HepG2 (cell line): ENCODE data around the gene CCL4L2. TPM values are rescaled to one million over a fixed set of nuclear protein-coding genes. Genes with fewer than 3 reads are reported as not detected.
"Not testable (repeated sequence)": the region's sequence is repeated elsewhere in the genome, so short reads cannot be mapped to it uniquely, and the experiment has no call there.

Experiments used
- ATAC-seq: fragments of 200-7000 bp; cut with Tn5 transposase; 3 replicates; pipeline ENCODE4 v1.9.1; 2020; ENCODE audit warnings: mild to moderate bottlenecking, moderate library complexity
- BruUV-seq: library from RNA; stranded (reverse); fragments of 400-500 nt; replicated peaks from 2 replicates; lab custom pipeline; 2021; lab: Mats Ljungman, UMichigan
- CTCF ChIA-PET: fragments of 300-600 bp; formaldehyde crosslinking; extraction: SDS; loops from one replicate; lab custom pipeline; 2021; ENCODE audit warnings: low total read pairs, inconsistent platforms, low intra/inter-chr PET ratio; lab: Yijun Ruan, JAX
- POLR2A ChIA-PET: fragments of 350-600 bp; sonication (Branson Sonifier 250); formaldehyde crosslinking; loops from one replicate; lab custom pipeline; 2020; ENCODE audit warnings: antibody characterized with exemption, inconsistent platforms; lab: Yijun Ruan, JAX
- DNase-seq: peaks from one replicate; pipeline ENCODE4 v3.0.0-alpha.2; 2015; ENCODE audit warnings: low spot score
- FAIRE-seq: peaks from 3 replicates; lab custom pipeline; 2011; peaks lifted over from hg19 to GRCh38; lab: Jason Lieb, UNC
- H2AFZ ChIP-seq: one replicate; pipeline ENCODE4 v1.6.1; 2011; ENCODE audit warnings: low read length, inconsistent platforms
- H3K27ac ChIP-seq: fragments of 300-600 bp; 3 replicates; pipeline ENCODE4 v1.8.0; 2011; ENCODE audit warnings: mixed run types, mild to moderate bottlenecking, mixed read lengths, low read length, inconsistent platforms; ENCODE audit not compliant: insufficient read depth; ENCODE audit errors: extremely low read length
- H3K27me3 ChIP-seq, 2 experiments: fragments of 200-600 bp in 1 of 2; 2 replicates in 1 of 2; 3 replicates in 1 of 2; pipeline versions ENCODE4 v1.6.0 to v1.8.0; 2011; ENCODE audit warnings: low read length in 2 of 2, mild to moderate bottlenecking in 2 of 2, moderate library complexity in 2 of 2, inconsistent platforms in 1 of 2; ENCODE audit not compliant: insufficient read depth in 2 of 2, control insufficient read depth in 1 of 2
- H3K36me3 ChIP-seq, 2 experiments: fragments of 200-600 bp in 1 of 2; replicated peaks in 1 of 2; 2 replicates in 1 of 2; 3 replicates in 1 of 2; pipeline versions ENCODE4 v1.5.1 to v1.8.0; 2011; ENCODE audit warnings: low read length in 2 of 2, inconsistent platforms in 1 of 2; ENCODE audit not compliant: insufficient read depth in 2 of 2, control insufficient read depth in 1 of 2
- H3K4me1 ChIP-seq: 2 replicates; pipeline ENCODE4 v1.5.1; 2012; ENCODE audit warnings: low read length, inconsistent platforms; ENCODE audit not compliant: insufficient read depth
- H3K4me2 ChIP-seq: 2 replicates; pipeline ENCODE4 v1.6.0; 2011; ENCODE audit warnings: low read depth, low read length, inconsistent platforms
- H3K4me3 ChIP-seq, 3 experiments: fragments of 200-600 bp in 1 of 3; sonication (generic), shearing (Covaris generic) in 1 of 3; replicated peaks in 1 of 3; 2 replicates each; pipeline ENCODE4 v1.5.1; 2011 to 2016; ENCODE audit warnings: low read length in 3 of 3, inconsistent platforms in 2 of 3, low read depth in 2 of 3, mild to moderate bottlenecking in 2 of 3, control low read depth in 1 of 3, mixed read lengths in 1 of 3; ENCODE audit not compliant: insufficient read depth in 1 of 3
- H3K79me2 ChIP-seq: one replicate; pipeline ENCODE4 v1.6.1; 2011; ENCODE audit warnings: low read length, inconsistent platforms; ENCODE audit not compliant: insufficient read depth
- H3K9ac ChIP-seq: 2 replicates; pipeline ENCODE4 v1.6.0; 2011; ENCODE audit warnings: mild to moderate bottlenecking, low read depth, low read length, inconsistent platforms; ENCODE audit not compliant: insufficient read depth
- H3K9me3 ChIP-seq: 2 replicates; pipeline ENCODE4 v1.5.1; 2012; ENCODE audit warnings: mild to moderate bottlenecking, low read length
- H4K20me1 ChIP-seq: 2 replicates; pipeline ENCODE4 v1.6.0; 2011; ENCODE audit warnings: inconsistent platforms, mild to moderate bottlenecking, low read length, moderate library complexity; ENCODE audit not compliant: insufficient read depth
- BATF2 ChIP-seq: sonication (generic); formaldehyde crosslinking; IDR thresholded peaks from 2 replicates; pipeline ENCODE4 v1.8.0; 2022; ENCODE audit warnings: mild to moderate bottlenecking, missing genetic modification reagents, moderate library complexity
- LCORL ChIP-seq, 2 experiments: fragments of 450-650 bp in 1 of 2; sonication (generic) in 1 of 2; formaldehyde crosslinking in 1 of 2; IDR thresholded peaks; 2 replicates each; pipeline versions ENCODE4 v1.5.0 to v1.6.1; 2017 to 2020; ENCODE audit warnings: antibody characterized with exemption in 1 of 2, missing genetic modification reagents in 1 of 2
- MAX ChIP-seq: IDR thresholded peaks from 2 replicates; pipeline ENCODE4 v1.6.1; 2012; ENCODE audit warnings: inconsistent platforms
- MED13 ChIP-seq: sonication (generic); formaldehyde crosslinking; IDR thresholded peaks from 2 replicates; pipeline ENCODE4 v1.5.0; 2020; ENCODE audit warnings: missing genetic modification reagents
- MYNN ChIP-seq: sonication (generic); formaldehyde crosslinking; IDR thresholded peaks from 2 replicates; pipeline ENCODE4 v1.4.0; 2020; ENCODE audit warnings: mild to moderate bottlenecking, low read depth, missing genetic modification reagents
- PRPF4 ChIP-seq: fragments of 200-400 bp; formaldehyde crosslinking; IDR thresholded peaks from 2 replicates; pipeline ENCODE4 v1.6.1; 2016; ENCODE audit warnings: low read length, low read depth; ENCODE audit not compliant: poor library complexity, severe bottlenecking
- RARG ChIP-seq: sonication (generic); formaldehyde crosslinking; IDR thresholded peaks from 2 replicates; pipeline ENCODE4 v1.4.0; 2020; ENCODE audit warnings: low read depth, mild to moderate bottlenecking, missing genetic modification reagents
- RFX1 ChIP-seq: fragments of 450-650 bp; IDR thresholded peaks from 2 replicates; pipeline ENCODE4 v1.6.1; 2017
- ZBTB7A ChIP-seq: sonication (generic); formaldehyde crosslinking; IDR thresholded peaks from 2 replicates; pipeline ENCODE4 v1.8.0; 2022; ENCODE audit warnings: mild to moderate bottlenecking, missing genetic modification reagents
- ZFP36L1 ChIP-seq: sonication (generic); formaldehyde crosslinking; IDR thresholded peaks from 2 replicates; pipeline ENCODE4 v1.8.0; 2022; ENCODE audit warnings: mild to moderate bottlenecking, missing genetic modification reagents, moderate library complexity
- ZNF160 ChIP-seq: sonication (generic); formaldehyde crosslinking; IDR thresholded peaks from 2 replicates; pipeline ENCODE4 v1.8.0; 2022; ENCODE audit warnings: mild to moderate bottlenecking, inconsistent platforms, missing genetic modification reagents
- ZNF605 ChIP-seq: sonication (generic); formaldehyde crosslinking; IDR thresholded peaks from 2 replicates; pipeline ENCODE4 v1.8.0; 2022; ENCODE audit warnings: mild to moderate bottlenecking, missing genetic modification reagents
- ZUFSP ChIP-seq: sonication (generic); formaldehyde crosslinking; IDR thresholded peaks from 2 replicates; pipeline ENCODE4 v1.9.0; 2021; ENCODE audit warnings: missing genetic modification reagents, mild to moderate bottlenecking, borderline replicate concordance
- WGBS: methylation state at CpG from one replicate; pipeline ENCODE4 v1.1.6; 2017; ENCODE audit warnings: low lambda C conversion rate; 5-methylcytosine and 5-hydroxymethylcytosine counted together
- in situ Hi-C: cut with HindIII; loops from 2 replicates; pipeline ENCODE4 v1.10.0; 2017; ENCODE audit warnings: low pct_unique_long_range_greater_than_20kb; ENCODE audit not compliant: extremely low pct_ligation_motif_present
- intact Hi-C: fragments of 100-400 bp; cut with micrococcal nuclease; formaldehyde crosslinking; loops from one replicate; pipeline ENCODE4 v1.10.0; 2022; ENCODE audit not compliant: unreplicated experiment
- polyA plus RNA-seq, 8 experiments: library from polyadenylated mRNA; depleted of rRNA in 3 of 8; stranded (reverse) in 7 of 8; unstranded in 1 of 8; fragments of >200 nt; fragmentation: Illumina TruSeq in 4 of 8; extraction: Trizol in 4 of 8; gene quantifications; 2 replicates each; pipeline versions ENCODE4 v1.2.1 to v1.2.3, GENCODE V29; 2011 to 2016; ENCODE audit warnings: low read depth in 4 of 8, missing spikeins in 1 of 8, mixed read lengths in 1 of 8; ENCODE audit not compliant: insufficient read depth in 1 of 8
- total RNA-seq, 5 experiments: library from RNA; depleted of rRNA; stranded (reverse); fragments of >200 nt; fragmentation: Illumina TruSeq; extraction: Trizol; gene quantifications; 2 replicates each; pipeline ENCODE4 v1.2.3, GENCODE V29; 2016; ENCODE audit warnings: low read depth in 1 of 5

CCL4L2 gene
- total and polyA plus RNA-seq, 2 of the 13 experiments (the other 11 are each of a cell fraction or from before 2014, with no cell fraction given), result not detected

- ChIA-PET POLR2A (no interaction called here), CTCF (no interaction called here)
- Histone ChIP-seq H3K27me3 (peaks cover 6 to 24% of the 10 kb centered on the region in 2 experiments; a peak in 3 of 5 replicates), H3K4me2 (no peak overlapping the region), H3K9ac (no peak overlapping the region), H3K4me1 (peaks cover 14% of the 10 kb centered on the region), H4K20me1 (no peaks in the 10 kb centered on the region), H3K36me3 (no peaks in the 10 kb centered on the region), H3K27ac (no peak overlapping the region), H3K4me3 (no peak overlapping the region), H3K79me2 (no peaks in the 10 kb centered on the region), H3K9me3 (no peaks in the 10 kb centered on the region), H2AFZ (no peak overlapping the region)
- TF ChIP-seq ZUFSP (CRISPR knock-in tag) (no peak), ZNF160 (CRISPR knock-in tag) (no peak), MAX (no peak), PRPF4 (no peak), ZNF605 (CRISPR knock-in tag) (no peak), BATF2 (CRISPR knock-in tag) (no peak), RFX1 (no peak), MYNN (CRISPR knock-in tag) (no peak), MED13 (CRISPR knock-in tag) (no peak), ZBTB7A (CRISPR knock-in tag) (no peak), LCORL (IDR thresholded peaks at IDR 0.05) (no peak), LCORL (CRISPR knock-in tag; IDR thresholded peaks at IDR 0.05) (no peak), RARG (CRISPR knock-in tag) (no peak), ZFP36L1 (no peak)
- FAIRE-seq (no peak), DNase-seq (no peak), ATAC-seq (no peak)
- BruUV-seq, result no TSS peak
- in situ Hi-C loops (loop anchor here (5.0 kb wide), 1 partner anchor 111 kb away; no protein-coding TSS in a partner anchor), intact Hi-C loops (no loop called here)
- WGBS, result 0% methylated on average over 1 of the region's 1 CpG
Measured at GRCh38 chr17:36193216-36193775, 17.6 kb upstream of the CCL4L2 start.

GRCh38 chr17:36194147-36194831 is 16.6 kb upstream of the CCL4L2 start:
- H3K4me2 ChIP-seq, FAIRE-seq, intact Hi-C loops, H3K9me3 ChIP-seq, H3K4me3 ChIP-seq, H3K36me3 ChIP-seq, H3K9ac ChIP-seq, POLR2A ChIA-PET, H3K27ac ChIP-seq, H3K4me1 ChIP-seq, H3K79me2 ChIP-seq, H4K20me1 ChIP-seq, BruUV-seq, ATAC-seq, H2AFZ ChIP-seq, DNase-seq, CTCF ChIA-PET: not testable (repeated sequence)
- 20% methylated on average over 8 of the region's 8 CpGs for WGBS
- H3K27me3 ChIP-seq, result peaks cover 6 to 24% of the 10 kb centered on the region in 2 experiments; a peak in 3 of 5 replicates
- in situ Hi-C loops, result loop anchor here (5.0 kb wide), 1 partner anchor 112 kb away; no protein-coding TSS in a partner anchor
